ENCODE measurements around the gene IFI27L1.

Gene IFI27L1, protein sequence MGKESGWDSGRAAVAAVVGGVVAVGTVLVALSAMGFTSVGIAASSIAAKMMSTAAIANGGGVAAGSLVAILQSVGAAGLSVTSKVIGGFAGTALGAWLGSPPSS
- total RNA-seq = 2.9 to 4.0 (median 3.4) reads per million in 3 donors

DNA sequence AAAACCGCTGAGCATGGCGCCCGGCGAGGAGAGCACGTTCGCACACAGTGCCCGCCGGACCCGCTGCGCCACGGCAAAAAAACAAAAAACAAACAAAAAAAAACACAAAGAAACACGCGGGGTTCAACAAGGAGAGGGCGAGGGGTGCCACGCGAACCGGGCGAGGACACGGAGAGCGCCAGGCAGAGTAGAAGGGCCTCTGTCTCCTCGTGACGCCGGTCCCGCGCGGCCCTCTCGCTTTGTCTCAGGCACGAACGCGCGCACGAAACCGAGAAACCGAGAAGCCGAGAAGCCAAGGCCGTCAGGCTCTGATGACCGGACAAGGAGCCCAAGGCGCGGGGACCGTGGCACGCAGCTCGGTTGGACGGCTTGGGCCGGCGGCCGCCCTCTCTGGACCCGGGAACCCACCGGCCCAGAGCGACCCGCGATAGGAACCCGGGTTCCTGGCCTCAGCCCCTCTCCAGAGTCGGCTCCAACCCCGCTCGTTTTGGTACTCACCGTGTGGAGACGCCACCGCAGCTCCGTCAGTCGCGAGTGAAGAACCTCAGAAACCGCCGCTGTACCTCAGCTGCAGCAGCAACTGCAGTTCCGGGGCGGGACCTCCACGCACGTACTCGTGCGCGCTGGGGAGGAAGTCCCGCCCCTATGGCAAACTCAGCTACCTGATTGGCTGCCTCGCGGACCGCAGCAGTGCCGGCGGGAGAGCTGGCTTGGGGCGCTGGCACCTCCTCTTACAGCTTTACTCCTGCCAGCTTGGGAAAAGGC is at the start of gene IFI27L1, which contains the start of gene DDX24:
IFI27L1 (plus strand) TSS at position 690 of the 765 bp plus-strand sequence. CDS start 15,628 bp downstream, outside the sequence.
DDX24 (minus strand) TSS at position 582 of the 765 bp plus-strand sequence. CDS start 1,460 bp downstream, outside the sequence.
- Histone ChIP-seq H3K27ac (ENCODE audit: insufficient read depth, low read length, poor library complexity, severe bottlenecking) (peak within 1 kb of the TSS; percentile 96), H3K36me3 (ENCODE audit: control insufficient read depth, insufficient read depth, low read length) (peaks cover 13% of the 10 kb centered on the region), H3K27me3 (replicated peaks; ENCODE audit: control insufficient read depth, insufficient read depth, low read length, poor library complexity, severe bottlenecking) (no peaks in the 10 kb centered on the region), H3K4me3 (ENCODE audit: insufficient read depth, low read depth, low read length, poor library complexity, severe bottlenecking) (peak within 1 kb of the TSS; percentile 97), H3K9me3 (ENCODE audit: control insufficient read depth, low read length) (no peaks in the 10 kb centered on the region), H3K4me1 (ENCODE audit: control insufficient read depth, insufficient read depth, low read length, poor library complexity, severe bottlenecking) (peaks cover 23% of the 10 kb centered on the region)
- DNase-seq = peak; percentile 92 to 94 (median 94)

DNA sequence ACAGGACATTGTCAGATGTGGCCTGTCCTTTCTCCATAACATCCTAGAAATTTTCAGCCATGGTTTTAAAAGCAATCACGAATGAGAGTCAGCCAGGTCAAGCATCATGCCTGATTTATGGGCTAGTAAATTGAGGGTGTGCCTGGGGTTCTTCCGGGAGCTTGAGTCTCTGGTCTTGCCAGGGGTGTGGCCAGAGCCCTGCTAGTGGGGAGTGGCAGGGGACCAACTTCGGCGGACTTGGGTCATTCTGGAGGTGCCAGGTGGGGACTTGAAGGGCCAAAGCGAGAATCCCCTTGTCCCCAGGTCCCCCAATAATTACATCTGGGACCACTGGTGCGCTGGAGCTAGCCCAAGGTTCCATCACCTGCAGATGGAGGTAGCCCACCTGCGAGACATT is 49.2 kb upstream of the IFI27L1 start:
- H3K36me3 ChIP-seq (ENCODE audit: control insufficient read depth, insufficient read depth, low read length) = no peaks in the 10 kb centered on the region
- H3K4me3 ChIP-seq (ENCODE audit: insufficient read depth, low read depth, low read length, poor library complexity, severe bottlenecking) = no peak overlapping the region
- H3K27me3 ChIP-seq (replicated peaks; ENCODE audit: control insufficient read depth, insufficient read depth, low read length, poor library complexity, severe bottlenecking) = no peaks in the 10 kb centered on the region
- peaks cover 12% of the 10 kb centered on the region for H3K4me1 ChIP-seq (ENCODE audit: control insufficient read depth, insufficient read depth, low read length, poor library complexity, severe bottlenecking)
- DNase-seq = no peak
- no peaks in the 10 kb centered on the region for H3K9me3 ChIP-seq (ENCODE audit: control insufficient read depth, low read length)
- no peak overlapping the region for H3K27ac ChIP-seq (ENCODE audit: insufficient read depth, low read length, poor library complexity, severe bottlenecking)

DNA sequence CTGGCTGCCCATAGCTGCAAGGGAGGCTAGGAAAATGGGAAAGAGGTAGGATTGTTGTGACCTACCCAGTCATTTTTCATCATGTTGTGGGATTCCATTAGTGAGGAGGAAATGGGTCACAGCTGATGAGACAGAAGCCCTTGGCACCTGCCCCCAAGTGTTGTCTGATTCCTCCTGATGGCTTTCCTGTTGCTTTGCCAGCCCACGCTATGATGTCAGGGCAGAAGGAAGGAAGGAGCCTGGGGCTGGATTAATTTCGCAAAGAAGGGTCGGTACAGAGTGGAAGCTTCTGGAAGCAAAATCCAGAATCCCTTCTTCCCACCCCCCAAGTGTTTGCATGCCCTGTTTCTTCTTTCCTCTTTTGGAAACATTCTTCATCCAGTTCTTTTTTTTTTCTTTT is 46.2 kb upstream of the IFI27L1 start:
- no peaks in the 10 kb centered on the region for H3K36me3 ChIP-seq (ENCODE audit: control insufficient read depth, insufficient read depth, low read length)
- no peak overlapping the region for H3K4me3 ChIP-seq (ENCODE audit: insufficient read depth, low read depth, low read length, poor library complexity, severe bottlenecking)
- no peaks in the 10 kb centered on the region for H3K9me3 ChIP-seq (ENCODE audit: control insufficient read depth, low read length)
- no peaks in the 10 kb centered on the region for H3K4me1 ChIP-seq (ENCODE audit: control insufficient read depth, insufficient read depth, low read length, poor library complexity, severe bottlenecking)
- no peak for DNase-seq
- no peaks in the 10 kb centered on the region for H3K27me3 ChIP-seq (replicated peaks; ENCODE audit: control insufficient read depth, insufficient read depth, low read length, poor library complexity, severe bottlenecking)
- H3K27ac ChIP-seq (ENCODE audit: insufficient read depth, low read length, poor library complexity, severe bottlenecking) = no peak overlapping the region

DNA sequence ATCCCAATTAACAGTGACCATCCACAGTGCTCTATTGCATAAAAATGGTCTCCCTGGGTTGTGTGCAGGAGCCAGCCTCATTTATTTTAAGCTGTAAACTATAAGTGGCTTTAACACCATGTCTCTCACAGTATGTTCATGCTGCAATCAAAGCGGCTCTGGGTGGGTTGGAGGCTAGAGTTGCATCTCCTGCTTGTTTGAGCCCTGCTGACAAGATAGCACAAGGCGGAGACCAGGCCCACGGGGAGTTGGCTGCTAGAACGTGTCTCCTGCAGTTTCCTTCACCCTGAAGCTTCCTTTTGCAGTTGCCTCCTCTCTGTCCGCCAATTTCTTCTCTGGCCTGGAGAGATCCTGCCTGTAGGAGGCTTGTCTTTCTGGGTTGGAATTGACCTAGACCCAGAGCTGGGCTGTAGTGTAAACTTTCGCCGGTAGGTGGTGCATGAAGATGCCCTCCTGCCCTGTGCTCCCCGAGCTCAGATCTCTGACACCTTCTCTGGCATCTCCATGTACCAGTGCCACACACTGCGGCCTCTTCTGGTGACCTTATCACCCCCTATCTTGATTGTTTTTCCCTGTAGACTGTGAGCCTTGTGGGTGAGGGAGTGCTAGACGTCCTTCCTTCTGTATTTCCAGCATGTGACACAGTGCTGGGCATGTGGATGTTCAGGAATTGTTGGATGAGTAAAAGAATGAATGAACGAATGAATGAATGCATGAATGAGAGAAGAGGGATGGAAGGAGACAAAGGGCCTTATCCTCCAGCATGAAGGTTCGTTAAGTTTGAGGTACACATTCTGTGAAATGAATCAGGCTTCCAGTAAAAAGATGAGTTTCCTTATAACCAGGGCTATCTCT is 44.6 kb upstream of the IFI27L1 start:
- Histone ChIP-seq H3K36me3 (ENCODE audit: control insufficient read depth, insufficient read depth, low read length) (no peaks in the 10 kb centered on the region), H3K4me3 (ENCODE audit: insufficient read depth, low read depth, low read length, poor library complexity, severe bottlenecking) (no peak overlapping the region), H3K27ac (ENCODE audit: insufficient read depth, low read length, poor library complexity, severe bottlenecking) (no peak overlapping the region), H3K4me1 (ENCODE audit: control insufficient read depth, insufficient read depth, low read length, poor library complexity, severe bottlenecking) (no peaks in the 10 kb centered on the region), H3K9me3 (ENCODE audit: control insufficient read depth, low read length) (no peaks in the 10 kb centered on the region), H3K27me3 (replicated peaks; ENCODE audit: control insufficient read depth, insufficient read depth, low read length, poor library complexity, severe bottlenecking) (no peaks in the 10 kb centered on the region)
- DNase-seq = peak; percentile 43 to 55 (median 53)

DNA sequence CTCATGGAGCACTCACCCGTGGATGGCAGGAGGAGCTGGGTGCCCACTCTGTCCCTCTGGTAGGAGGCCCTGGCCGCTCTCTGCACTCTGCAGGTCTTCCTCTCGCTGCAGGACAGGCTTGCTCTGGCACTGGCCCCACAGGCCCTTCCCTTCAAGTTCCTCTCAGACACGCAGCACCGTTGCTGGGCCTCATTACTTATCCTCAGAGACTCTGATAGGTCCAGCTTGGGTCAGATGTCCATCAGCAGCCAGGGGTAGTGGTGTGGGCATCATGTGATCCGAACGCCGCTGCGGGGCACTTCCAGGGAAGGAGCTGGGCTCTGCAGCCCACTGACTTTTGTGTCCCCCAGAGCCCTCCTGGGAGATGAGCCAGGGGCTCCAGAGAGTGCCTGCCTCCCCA is 43.2 kb upstream of the IFI27L1 start:
- Histone ChIP-seq H3K4me1 (ENCODE audit: control insufficient read depth, insufficient read depth, low read length, poor library complexity, severe bottlenecking) (no peaks in the 10 kb centered on the region), H3K27me3 (replicated peaks; ENCODE audit: control insufficient read depth, insufficient read depth, low read length, poor library complexity, severe bottlenecking) (no peaks in the 10 kb centered on the region), H3K27ac (ENCODE audit: insufficient read depth, low read length, poor library complexity, severe bottlenecking) (no peak overlapping the region), H3K4me3 (ENCODE audit: insufficient read depth, low read depth, low read length, poor library complexity, severe bottlenecking) (no peak overlapping the region), H3K36me3 (ENCODE audit: control insufficient read depth, insufficient read depth, low read length) (no peaks in the 10 kb centered on the region), H3K9me3 (ENCODE audit: control insufficient read depth, low read length) (no peaks in the 10 kb centered on the region)
- no peak for DNase-seq

DNA sequence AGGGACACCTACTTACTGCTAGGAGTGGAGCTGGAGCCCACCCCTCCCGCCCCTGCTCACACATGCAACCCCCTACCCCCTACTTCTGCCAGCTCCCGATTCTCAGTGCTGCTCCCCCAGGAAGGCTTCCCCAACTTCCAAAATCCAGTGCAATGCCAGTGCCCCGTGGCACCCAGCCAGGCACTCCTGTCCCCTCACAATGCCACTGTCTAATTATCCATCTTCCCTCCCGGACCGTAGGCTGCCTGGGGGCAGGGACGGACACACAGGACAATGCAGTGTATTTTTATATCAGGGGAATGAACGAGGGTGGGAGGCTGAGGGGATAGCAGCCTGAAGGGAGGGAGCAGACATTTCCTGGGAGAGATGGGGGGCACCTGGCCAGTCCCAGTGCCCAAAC is 42.6 kb upstream of the IFI27L1 start:
- no peaks in the 10 kb centered on the region for H3K9me3 ChIP-seq (ENCODE audit: control insufficient read depth, low read length)

DNA sequence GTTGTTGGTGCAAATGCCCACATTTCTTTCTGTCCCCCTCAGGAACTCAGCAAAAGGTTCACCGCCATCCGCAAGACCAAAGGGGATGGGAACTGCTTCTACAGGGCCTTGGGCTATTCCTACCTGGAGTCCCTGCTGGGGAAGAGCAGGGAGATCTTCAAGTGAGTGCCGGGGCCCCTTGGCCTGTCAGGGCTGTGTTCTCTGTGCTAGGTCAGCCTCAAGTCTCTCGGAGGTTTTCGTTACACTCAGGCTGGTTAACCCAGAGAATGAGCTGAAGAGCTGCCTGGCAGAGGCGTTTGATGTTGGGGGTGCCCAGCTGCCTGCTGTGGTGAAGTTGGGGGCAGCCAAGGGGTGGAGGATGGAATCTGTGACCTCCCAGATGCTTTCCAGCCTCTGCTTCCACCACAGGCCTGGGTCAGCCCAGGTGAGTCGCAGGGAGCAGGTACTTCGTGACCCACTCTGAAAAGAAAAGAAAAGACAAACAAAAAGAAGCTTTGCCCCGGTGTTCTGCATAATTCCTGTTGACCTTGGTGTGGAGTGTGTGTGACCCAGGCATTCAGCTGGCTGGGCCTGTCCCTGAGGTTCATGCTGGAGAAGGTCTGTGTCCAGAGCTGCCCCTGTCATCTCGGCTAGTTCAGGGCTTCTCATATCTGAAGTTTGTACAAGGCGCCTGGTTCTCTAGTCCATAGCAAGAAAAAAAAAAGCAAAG is 42.0 kb upstream of the IFI27L1 start:
- Histone ChIP-seq H3K27me3 (replicated peaks; ENCODE audit: control insufficient read depth, insufficient read depth, low read length, poor library complexity, severe bottlenecking) (no peaks in the 10 kb centered on the region), H3K4me3 (ENCODE audit: insufficient read depth, low read depth, low read length, poor library complexity, severe bottlenecking) (no peak overlapping the region), H3K27ac (ENCODE audit: insufficient read depth, low read length, poor library complexity, severe bottlenecking) (no peak overlapping the region), H3K9me3 (ENCODE audit: control insufficient read depth, low read length) (no peaks in the 10 kb centered on the region), H3K4me1 (ENCODE audit: control insufficient read depth, insufficient read depth, low read length, poor library complexity, severe bottlenecking) (no peaks in the 10 kb centered on the region), H3K36me3 (ENCODE audit: control insufficient read depth, insufficient read depth, low read length) (no peaks in the 10 kb centered on the region)
- no peak for DNase-seq

More for the DNA sequence above, 42.6 kb upstream of the IFI27L1 start:
- Histone ChIP-seq H3K27ac (ENCODE audit: insufficient read depth, low read length, poor library complexity, severe bottlenecking) (no peak overlapping the region), H3K36me3 (ENCODE audit: control insufficient read depth, insufficient read depth, low read length) (no peaks in the 10 kb centered on the region), H3K4me1 (ENCODE audit: control insufficient read depth, insufficient read depth, low read length, poor library complexity, severe bottlenecking) (no peaks in the 10 kb centered on the region), H3K4me3 (ENCODE audit: insufficient read depth, low read depth, low read length, poor library complexity, severe bottlenecking) (no peak overlapping the region), H3K27me3 (replicated peaks; ENCODE audit: control insufficient read depth, insufficient read depth, low read length, poor library complexity, severe bottlenecking) (no peaks in the 10 kb centered on the region)
- no peak for DNase-seq

DNA sequence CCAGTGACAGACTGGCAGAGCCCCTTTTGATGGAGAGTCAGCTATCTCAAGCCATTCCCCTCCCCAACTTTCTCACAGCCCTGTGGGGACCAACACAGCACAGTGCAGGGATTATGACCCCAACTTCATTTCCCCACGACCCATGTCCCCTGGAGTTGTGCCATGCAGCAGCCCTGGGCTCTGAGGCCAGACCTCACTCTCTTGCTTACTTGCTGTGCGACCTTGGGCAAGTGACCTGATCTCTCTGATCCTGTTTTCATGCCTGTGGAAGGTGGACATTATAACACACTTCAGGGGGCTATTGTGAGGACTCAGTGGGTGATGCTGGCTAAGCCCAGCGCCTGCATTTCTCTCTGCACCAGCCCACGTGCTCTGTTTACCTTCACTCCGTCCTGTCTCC is 40.9 kb upstream of the IFI27L1 start:
- no peak for DNase-seq
- Histone ChIP-seq H3K4me3 (ENCODE audit: insufficient read depth, low read depth, low read length, poor library complexity, severe bottlenecking) (no peak overlapping the region), H3K27me3 (replicated peaks; ENCODE audit: control insufficient read depth, insufficient read depth, low read length, poor library complexity, severe bottlenecking) (no peaks in the 10 kb centered on the region), H3K4me1 (ENCODE audit: control insufficient read depth, insufficient read depth, low read length, poor library complexity, severe bottlenecking) (no peaks in the 10 kb centered on the region), H3K9me3 (ENCODE audit: control insufficient read depth, low read length) (no peaks in the 10 kb centered on the region), H3K36me3 (ENCODE audit: control insufficient read depth, insufficient read depth, low read length) (no peaks in the 10 kb centered on the region), H3K27ac (ENCODE audit: insufficient read depth, low read length, poor library complexity, severe bottlenecking) (no peak overlapping the region)

DNA sequence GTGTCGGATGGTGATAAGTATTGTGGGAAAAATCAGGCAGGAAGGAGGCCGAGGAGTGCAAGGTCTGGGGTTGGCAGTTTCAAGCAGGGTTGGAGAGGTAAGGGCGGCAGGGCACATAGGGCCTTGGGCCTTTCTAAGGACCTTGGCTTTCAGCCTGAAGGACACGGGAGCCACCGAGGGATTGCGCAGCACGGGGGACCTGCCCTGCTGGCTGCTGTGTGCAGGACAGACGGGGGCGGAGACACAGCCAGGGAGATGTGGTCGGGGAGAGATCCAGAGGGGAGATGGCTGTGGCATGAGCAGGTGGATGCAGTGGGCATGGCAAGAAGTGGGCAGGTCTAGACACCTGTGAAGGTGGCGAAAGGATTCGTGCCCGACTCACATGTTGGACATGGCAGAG is 40.3 kb upstream of the IFI27L1 start:
- Histone ChIP-seq H3K4me1 (ENCODE audit: control insufficient read depth, insufficient read depth, low read length, poor library complexity, severe bottlenecking) (no peaks in the 10 kb centered on the region), H3K27ac (ENCODE audit: insufficient read depth, low read length, poor library complexity, severe bottlenecking) (no peak overlapping the region), H3K27me3 (replicated peaks; ENCODE audit: control insufficient read depth, insufficient read depth, low read length, poor library complexity, severe bottlenecking) (no peaks in the 10 kb centered on the region), H3K36me3 (ENCODE audit: control insufficient read depth, insufficient read depth, low read length) (peaks cover 5% of the 10 kb centered on the region), H3K9me3 (ENCODE audit: control insufficient read depth, low read length) (no peaks in the 10 kb centered on the region), H3K4me3 (ENCODE audit: insufficient read depth, low read depth, low read length, poor library complexity, severe bottlenecking) (no peak overlapping the region)
- DNase-seq = no peak
